ENCODE results near the gene STOML1. TPM values are rescaled to one million over a fixed set of nuclear protein-coding genes. Genes with fewer than 3 reads are reported as not detected.

Gene STOML1
- total RNA-seq, 1 donor from 2014 or later, result 23.4 TPM

DNA sequence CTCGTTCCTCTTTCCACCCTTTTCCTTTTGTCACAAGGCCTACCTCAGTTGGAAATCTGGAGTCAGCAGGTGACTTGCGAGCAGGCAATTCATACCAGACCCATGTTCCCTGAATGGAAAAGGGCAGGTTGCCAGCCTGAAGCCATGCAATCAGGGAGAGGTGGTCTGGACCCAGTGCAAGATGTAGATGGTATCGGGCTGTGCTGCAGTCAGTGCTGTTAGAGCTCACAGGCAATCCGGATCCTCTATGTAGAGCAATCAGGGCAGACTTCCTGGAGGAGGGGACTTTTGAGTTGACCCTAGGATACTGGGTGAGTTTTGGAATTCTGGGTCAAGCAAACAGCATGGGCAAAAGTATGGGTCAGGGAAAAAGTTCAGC is 47.0 kb downstream of the STOML1 start:
- no peak for DNase-seq
- Histone ChIP-seq H3K36me3 (no peaks in the 10 kb centered on the region), H3K9me3 (no peaks in the 10 kb centered on the region), H3K4me3 (no peak overlapping the region), H3K4me1 (peaks cover 12% of the 10 kb centered on the region), H3K27ac (no peak overlapping the region), H3K27me3 (no peaks in the 10 kb centered on the region)
- intact Hi-C loops (cut with DNase I), result no loop called here
- TF ChIP-seq, protein P1, sequence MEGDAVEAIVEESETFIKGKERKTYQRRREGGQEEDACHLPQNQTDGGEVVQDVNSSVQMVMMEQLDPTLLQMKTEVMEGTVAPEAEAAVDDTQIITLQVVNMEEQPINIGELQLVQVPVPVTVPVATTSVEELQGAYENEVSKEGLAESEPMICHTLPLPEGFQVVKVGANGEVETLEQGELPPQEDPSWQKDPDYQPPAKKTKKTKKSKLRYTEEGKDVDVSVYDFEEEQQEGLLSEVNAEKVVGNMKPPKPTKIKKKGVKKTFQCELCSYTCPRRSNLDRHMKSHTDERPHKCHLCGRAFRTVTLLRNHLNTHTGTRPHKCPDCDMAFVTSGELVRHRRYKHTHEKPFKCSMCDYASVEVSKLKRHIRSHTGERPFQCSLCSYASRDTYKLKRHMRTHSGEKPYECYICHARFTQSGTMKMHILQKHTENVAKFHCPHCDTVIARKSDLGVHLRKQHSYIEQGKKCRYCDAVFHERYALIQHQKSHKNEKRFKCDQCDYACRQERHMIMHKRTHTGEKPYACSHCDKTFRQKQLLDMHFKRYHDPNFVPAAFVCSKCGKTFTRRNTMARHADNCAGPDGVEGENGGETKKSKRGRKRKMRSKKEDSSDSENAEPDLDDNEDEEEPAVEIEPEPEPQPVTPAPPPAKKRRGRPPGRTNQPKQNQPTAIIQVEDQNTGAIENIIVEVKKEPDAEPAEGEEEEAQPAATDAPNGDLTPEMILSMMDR (IDR thresholded peaks at IDR 0.05), result no peak
- ATAC-seq, result no peak

DNA sequence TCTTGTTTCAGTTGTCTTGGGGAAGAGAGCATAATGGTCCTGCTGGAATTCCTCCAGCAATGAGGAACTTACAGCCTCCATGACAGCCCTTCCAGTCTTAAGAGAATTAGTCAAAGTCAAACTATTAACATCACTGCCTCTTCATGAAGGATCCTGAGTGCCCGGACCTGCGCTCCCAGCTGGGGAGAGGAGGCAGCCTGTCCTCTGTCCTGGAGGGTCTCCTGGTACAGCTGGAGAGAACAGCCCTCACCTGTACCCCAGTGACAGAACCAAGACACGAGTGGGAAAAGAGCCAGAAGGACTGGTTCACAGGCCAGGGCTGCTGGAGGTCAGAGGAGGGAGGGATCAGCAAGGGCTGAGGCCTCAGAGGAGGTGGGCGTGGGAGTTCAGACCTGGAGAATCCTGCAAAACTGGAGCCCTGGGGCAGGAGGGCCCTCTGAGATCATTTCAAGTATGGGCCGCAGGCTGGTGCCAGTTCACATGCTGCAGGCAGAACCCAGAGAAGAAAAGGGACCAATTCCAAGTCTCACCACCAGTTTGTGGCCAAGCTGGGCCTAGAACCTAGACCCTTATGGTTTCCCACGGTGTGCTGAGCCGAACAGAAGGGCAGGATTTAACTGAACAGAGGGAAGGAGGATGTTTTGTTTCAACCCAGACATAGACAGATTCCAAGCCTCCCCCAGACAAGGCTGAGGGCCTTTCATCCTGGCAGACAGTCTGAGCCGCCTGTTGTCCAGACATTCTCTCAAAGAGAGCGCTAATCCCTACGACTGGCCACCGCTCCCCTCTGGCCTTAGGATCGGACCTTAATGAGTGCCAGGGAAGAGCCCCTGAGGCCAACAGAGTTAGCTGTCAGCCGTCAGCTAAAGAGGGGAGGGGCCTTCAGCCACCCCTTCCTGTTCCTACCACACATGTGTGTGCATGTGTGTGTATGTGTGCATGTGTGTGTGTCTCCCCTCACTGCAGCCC is 47.6 kb downstream of the STOML1 start:
- H3K27ac ChIP-seq, result no peak overlapping the region
- no peak for DNase-seq
- intact Hi-C loops (cut with DNase I), result no loop called here

DNA sequence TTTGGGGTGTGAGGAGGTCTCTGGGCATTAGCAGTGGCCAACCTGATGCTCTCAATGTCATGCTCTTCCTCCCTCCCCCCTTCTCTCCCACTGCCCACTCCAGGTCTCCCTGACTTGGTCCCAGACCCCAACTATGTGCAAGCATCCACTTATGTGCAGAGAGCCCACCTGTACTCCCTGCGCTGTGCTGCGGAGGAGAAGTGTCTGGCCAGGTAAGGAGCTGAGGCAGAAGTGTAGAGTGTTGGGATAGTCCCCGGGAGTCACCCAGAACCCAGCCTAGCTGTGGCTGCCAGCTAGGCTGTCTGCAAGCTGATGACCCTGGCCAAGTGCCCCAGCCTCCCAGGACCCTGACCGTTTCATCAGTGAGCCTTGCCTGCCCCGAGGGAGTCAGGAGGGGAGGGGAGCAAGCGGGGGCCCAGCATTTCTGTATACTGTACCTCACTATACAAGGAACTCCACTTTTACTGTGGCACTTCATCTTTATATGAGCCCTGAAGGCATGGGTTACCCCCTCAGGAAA is 49.3 kb downstream of the STOML1 start:
- ATAC-seq (no peak), DNase-seq (no peak)
- Histone ChIP-seq H3K4me1 (peaks cover 12% of the 10 kb centered on the region), H3K27ac (no peak overlapping the region), H3K4me3 (no peak overlapping the region), H3K9me3 (no peaks in the 10 kb centered on the region), H3K36me3 (no peaks in the 10 kb centered on the region), H3K27me3 (no peaks in the 10 kb centered on the region)
- TF ChIP-seq, protein P1 (IDR thresholded peaks at IDR 0.05), result no peak
- intact Hi-C loops (cut with DNase I), result no loop called here

More for the DNA sequence above, 47.6 kb downstream of the STOML1 start:
- ATAC-seq, result no peak
- H3K4me3 ChIP-seq, result no peak overlapping the region
- TF ChIP-seq, protein P1 (IDR thresholded peaks at IDR 0.05), result no peak
- peaks cover 12% of the 10 kb centered on the region for H3K4me1 ChIP-seq
- H3K36me3 ChIP-seq, result no peaks in the 10 kb centered on the region
- H3K27me3 ChIP-seq, result no peaks in the 10 kb centered on the region
- no peaks in the 10 kb centered on the region for H3K9me3 ChIP-seq

DNA sequence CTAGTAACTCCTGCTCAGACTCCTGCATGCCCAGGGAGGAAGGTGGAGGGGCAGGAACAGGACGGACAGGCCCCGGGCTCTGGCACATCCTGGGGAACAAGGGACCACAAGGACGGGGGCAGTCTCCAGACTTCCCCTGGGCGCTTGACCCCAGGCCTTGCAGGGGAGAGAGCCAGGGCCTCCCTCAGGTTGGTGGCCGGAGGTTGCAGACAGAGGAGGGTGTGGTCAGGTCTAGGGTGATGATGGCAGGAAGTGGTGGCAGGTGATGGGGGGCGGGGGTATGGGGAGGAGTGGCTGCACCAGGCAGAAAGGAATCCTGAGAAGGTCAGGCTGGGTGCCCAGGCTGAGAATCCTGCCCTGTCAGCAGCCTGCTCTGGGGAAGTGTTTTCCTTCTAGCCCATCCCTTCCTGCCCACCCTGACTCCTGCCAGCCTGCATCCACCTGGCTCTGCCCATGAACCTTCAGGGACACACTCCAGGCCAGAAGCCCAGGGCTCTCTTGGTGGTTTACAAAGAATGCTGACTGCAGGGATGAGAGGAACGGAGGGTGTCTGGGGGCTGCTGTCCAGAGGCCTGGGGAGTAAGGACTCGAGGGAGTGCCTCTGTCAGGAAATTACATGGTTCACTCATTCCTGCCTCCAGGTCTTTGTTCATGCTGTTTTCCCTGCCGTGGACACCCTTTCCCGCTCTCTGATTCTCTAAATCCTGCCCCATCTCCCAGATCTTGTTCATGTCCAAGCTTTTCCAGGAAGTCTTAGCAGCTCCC is 50.0 kb downstream of the STOML1 start:
- Histone ChIP-seq H3K36me3 (no peaks in the 10 kb centered on the region), H3K4me3 (no peak overlapping the region), H3K27me3 (no peaks in the 10 kb centered on the region), H3K9me3 (no peaks in the 10 kb centered on the region), H3K4me1 (peaks cover 12% of the 10 kb centered on the region), H3K27ac (no peak overlapping the region)
- intact Hi-C loops (cut with DNase I), result no loop called here
- TF ChIP-seq, protein P1 (IDR thresholded peaks at IDR 0.05), result no peak
- DNase-seq (no peak), ATAC-seq (no peak)

DNA sequence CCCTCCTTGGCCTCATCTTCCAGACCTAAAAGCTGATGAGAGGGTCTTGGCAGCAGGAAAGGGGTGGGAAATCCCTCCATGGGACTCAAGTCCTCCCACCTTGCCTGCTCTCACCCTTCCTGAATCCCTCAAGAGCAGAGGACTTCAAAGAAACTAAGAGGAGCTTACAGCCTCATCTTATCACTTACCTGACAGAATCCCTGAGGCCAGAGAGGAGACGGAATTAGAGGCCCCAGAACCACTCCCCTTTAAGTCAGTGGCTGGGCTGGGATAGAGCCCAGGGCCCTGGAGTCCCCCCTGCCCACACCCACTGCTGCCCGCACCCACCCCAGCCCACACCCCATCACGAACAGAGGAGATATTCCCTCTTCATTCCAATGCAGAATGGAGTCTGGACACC is 50.6 kb downstream of the STOML1 start:
- no peak overlapping the region for H3K27ac ChIP-seq

More for the DNA sequence above, 50.6 kb downstream of the STOML1 start:
- intact Hi-C loops (cut with DNase I), result no loop called here
- Histone ChIP-seq H3K36me3 (no peaks in the 10 kb centered on the region), H3K27me3 (no peaks in the 10 kb centered on the region), H3K4me3 (no peak overlapping the region), H3K4me1 (peaks cover 15% of the 10 kb centered on the region), H3K9me3 (no peaks in the 10 kb centered on the region)
- DNase-seq (no peak), ATAC-seq (no peak)
- TF ChIP-seq, protein P1 (IDR thresholded peaks at IDR 0.05), result no peak
